Nephron progenitor cell (in vitro differentiated cells): ENCODE measurements around the gene RUNDC3A.
A peak's percentile ranks its signal among the peaks of the same experiment; 100 is the strongest.

Experiments
- DNase-seq: peaks from one replicate; pipeline ENCODE4 v3.0.0; 2021
- H3K27ac Mint-ChIP-seq: 2 replicates; pipeline ENCODE4 v1.8.0; 2021; ENCODE audit warnings: mild to moderate bottlenecking, moderate library complexity, mixed read lengths
- H3K27me3 Mint-ChIP-seq: 2 replicates; pipeline ENCODE4 v1.8.0; 2021; ENCODE audit warnings: mild to moderate bottlenecking, low read depth, mixed read lengths; ENCODE audit not compliant: poor library complexity
- H3K36me3 Mint-ChIP-seq: 2 replicates; pipeline ENCODE4 v1.8.0; 2021; ENCODE audit warnings: low read depth, mixed read lengths
- H3K4me1 Mint-ChIP-seq: 2 replicates; pipeline ENCODE4 v1.8.0; 2021; ENCODE audit warnings: mixed read lengths
- H3K4me3 Mint-ChIP-seq: 2 replicates; pipeline ENCODE4 v1.8.0; 2021; ENCODE audit warnings: mild to moderate bottlenecking, moderate library complexity, mixed read lengths
- H3K9me3 Mint-ChIP-seq: 2 replicates; pipeline ENCODE4 v1.8.0; 2021; ENCODE audit warnings: mild to moderate bottlenecking, moderate library complexity, mixed read lengths
- TF ChIP-seq, protein P1 (sequence below): fragments of 200-600 bp; sonication (generic); IDR thresholded peaks from 2 replicates; pipeline ENCODE4 v1.5.0; 2021; ENCODE audit warnings: antibody characterized with exemption

RUNDC3A gene

DNA sequence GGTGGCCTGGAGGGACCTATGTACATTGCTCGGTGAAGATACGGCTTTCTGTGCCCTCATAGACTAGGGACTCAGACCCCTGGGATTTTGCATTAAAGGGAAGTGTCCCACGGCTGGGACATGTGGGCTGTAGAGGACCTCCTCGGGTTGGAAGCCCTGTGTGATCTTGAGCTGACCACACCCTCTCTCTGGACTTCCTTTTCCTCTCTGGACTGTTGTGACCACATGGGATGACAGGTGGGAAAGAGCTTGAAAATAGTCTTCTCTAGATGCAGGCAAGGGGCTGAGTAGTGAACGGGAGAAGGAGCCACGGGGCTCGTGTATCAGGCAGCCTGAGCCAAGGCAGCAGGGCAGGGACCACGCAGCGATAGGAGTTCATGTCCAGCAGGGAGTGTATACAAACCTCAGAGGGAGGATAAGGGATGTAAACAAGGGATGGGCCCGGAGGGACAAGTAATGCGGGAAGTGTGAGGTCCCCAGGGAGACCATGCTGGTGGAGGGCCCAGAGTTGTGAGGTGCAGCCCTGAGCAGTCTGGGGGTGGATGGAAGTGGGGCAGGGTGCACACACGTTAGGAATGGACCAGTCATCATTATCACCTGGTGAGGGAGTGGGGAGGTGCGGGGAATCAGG, 36.0 kb upstream of the RUNDC3A start:
- Mint-ChIP-seq H3K27ac (no peak overlapping the region), H3K4me3 (no peak overlapping the region), H3K4me1 (peaks cover 50% of the 10 kb centered on the region), H3K9me3 (no peaks in the 10 kb centered on the region), H3K27me3 (peaks cover 16% of the 10 kb centered on the region), H3K36me3 (no peaks in the 10 kb centered on the region)
- no peak for DNase-seq
- TF ChIP-seq, protein P1, sequence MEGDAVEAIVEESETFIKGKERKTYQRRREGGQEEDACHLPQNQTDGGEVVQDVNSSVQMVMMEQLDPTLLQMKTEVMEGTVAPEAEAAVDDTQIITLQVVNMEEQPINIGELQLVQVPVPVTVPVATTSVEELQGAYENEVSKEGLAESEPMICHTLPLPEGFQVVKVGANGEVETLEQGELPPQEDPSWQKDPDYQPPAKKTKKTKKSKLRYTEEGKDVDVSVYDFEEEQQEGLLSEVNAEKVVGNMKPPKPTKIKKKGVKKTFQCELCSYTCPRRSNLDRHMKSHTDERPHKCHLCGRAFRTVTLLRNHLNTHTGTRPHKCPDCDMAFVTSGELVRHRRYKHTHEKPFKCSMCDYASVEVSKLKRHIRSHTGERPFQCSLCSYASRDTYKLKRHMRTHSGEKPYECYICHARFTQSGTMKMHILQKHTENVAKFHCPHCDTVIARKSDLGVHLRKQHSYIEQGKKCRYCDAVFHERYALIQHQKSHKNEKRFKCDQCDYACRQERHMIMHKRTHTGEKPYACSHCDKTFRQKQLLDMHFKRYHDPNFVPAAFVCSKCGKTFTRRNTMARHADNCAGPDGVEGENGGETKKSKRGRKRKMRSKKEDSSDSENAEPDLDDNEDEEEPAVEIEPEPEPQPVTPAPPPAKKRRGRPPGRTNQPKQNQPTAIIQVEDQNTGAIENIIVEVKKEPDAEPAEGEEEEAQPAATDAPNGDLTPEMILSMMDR: no peak

DNA sequence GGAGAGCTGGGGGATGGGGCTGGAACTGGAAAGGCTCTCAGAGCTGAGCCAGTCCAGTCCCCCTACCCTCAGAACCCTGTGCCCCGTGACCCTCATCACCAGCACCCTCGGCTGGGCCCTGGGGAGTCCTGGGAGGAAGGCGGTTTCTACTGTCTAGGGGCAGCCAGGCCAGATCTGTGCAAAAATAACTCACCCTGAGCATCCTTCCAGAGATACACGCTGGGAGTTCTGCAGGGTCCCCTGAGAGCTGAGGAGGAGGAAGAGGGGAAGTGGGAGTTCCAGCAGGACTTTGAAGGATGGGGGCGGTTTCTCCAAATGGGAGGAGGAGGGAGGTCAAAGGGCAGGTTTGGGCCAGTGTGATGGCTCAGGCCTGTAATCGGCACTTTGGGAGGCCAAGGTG, 35.4 kb upstream of the RUNDC3A start:
- TF ChIP-seq, protein P1: no peak
- no peaks in the 10 kb centered on the region for H3K36me3 Mint-ChIP-seq
- no peak for DNase-seq
- H3K4me1 Mint-ChIP-seq: peaks cover 50% of the 10 kb centered on the region
- no peak overlapping the region for H3K4me3 Mint-ChIP-seq
- H3K9me3 Mint-ChIP-seq: no peaks in the 10 kb centered on the region
- H3K27ac Mint-ChIP-seq: peak overlapping the region; percentile 55
- peaks cover 16% of the 10 kb centered on the region for H3K27me3 Mint-ChIP-seq

DNA sequence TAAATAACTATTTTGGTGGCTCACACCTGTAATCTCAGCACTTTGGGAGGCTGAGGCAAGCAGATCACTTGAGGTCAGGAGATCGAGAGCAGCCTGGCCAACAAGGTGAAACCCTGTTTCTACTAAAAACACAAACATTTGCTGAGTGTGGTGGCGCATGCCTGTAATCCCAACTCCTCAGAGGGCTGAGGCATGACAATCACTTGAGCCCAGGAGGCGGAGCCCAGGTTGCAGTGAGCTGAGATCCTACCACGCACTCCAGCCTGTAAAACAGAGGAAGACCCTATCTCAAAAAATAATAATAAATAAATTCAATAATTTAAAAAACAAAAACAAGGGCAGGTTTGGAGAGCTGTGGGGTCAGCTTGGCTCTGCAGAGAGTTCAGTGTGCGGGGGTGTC, 34.8 kb upstream of the RUNDC3A start:
- TF ChIP-seq, protein P1: no peak
- no peaks in the 10 kb centered on the region for H3K9me3 Mint-ChIP-seq
- peaks cover 47% of the 10 kb centered on the region for H3K4me1 Mint-ChIP-seq
- peaks cover 16% of the 10 kb centered on the region for H3K27me3 Mint-ChIP-seq
- no peaks in the 10 kb centered on the region for H3K36me3 Mint-ChIP-seq
- no peak overlapping the region for H3K27ac Mint-ChIP-seq
- H3K4me3 Mint-ChIP-seq: no peak overlapping the region
- DNase-seq: no peak

DNA sequence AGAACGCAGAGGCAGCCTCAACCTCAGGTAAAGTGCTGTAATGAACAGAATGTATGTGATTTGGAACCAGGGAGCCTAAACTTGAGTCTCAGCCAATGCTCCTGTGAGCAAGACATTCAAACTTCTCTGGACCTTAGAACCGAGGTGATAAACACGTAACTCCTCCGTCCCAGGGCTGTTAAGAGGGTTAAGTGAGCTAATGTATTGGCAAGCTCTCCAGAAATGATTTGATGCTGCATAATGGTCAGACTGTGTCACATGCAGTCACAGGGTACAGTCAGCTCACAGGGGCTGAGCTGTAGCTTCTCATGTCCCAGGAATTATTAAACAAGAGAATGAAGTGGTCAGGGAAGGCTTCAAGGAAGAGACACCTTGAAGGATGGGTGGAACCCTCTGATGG, 30.4 kb upstream of the RUNDC3A start:
- no peak for DNase-seq
- H3K4me1 Mint-ChIP-seq: peaks cover 38% of the 10 kb centered on the region
- peaks cover 40% of the 10 kb centered on the region for H3K27me3 Mint-ChIP-seq
- no peaks in the 10 kb centered on the region for H3K36me3 Mint-ChIP-seq
- H3K9me3 Mint-ChIP-seq: no peaks in the 10 kb centered on the region
- H3K4me3 Mint-ChIP-seq: no peak overlapping the region
- no peak overlapping the region for H3K27ac Mint-ChIP-seq
- TF ChIP-seq, protein P1: no peak

DNA sequence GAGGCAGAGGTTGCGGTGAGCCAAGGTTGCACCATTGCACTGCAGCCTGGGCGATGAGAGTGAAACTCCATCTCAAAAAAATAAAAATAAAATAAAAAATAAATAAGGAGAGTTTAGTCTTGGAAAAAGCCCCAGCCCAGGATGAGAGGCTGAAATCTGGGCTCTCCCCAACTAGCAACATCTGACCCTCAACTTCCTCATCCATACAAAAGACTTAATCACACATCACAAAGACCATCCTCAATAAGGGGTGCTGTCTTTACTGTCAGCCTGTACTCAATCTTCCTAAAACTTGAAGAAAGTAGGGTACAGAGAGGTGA, 29.1 kb upstream of the RUNDC3A start:
- Mint-ChIP-seq H3K4me1 (peaks cover 24% of the 10 kb centered on the region), H3K36me3 (no peaks in the 10 kb centered on the region), H3K27ac (no peak overlapping the region), H3K9me3 (no peaks in the 10 kb centered on the region), H3K4me3 (no peak overlapping the region), H3K27me3 (peaks cover 40% of the 10 kb centered on the region)
- DNase-seq: no peak
- TF ChIP-seq, protein P1: no peak

DNA sequence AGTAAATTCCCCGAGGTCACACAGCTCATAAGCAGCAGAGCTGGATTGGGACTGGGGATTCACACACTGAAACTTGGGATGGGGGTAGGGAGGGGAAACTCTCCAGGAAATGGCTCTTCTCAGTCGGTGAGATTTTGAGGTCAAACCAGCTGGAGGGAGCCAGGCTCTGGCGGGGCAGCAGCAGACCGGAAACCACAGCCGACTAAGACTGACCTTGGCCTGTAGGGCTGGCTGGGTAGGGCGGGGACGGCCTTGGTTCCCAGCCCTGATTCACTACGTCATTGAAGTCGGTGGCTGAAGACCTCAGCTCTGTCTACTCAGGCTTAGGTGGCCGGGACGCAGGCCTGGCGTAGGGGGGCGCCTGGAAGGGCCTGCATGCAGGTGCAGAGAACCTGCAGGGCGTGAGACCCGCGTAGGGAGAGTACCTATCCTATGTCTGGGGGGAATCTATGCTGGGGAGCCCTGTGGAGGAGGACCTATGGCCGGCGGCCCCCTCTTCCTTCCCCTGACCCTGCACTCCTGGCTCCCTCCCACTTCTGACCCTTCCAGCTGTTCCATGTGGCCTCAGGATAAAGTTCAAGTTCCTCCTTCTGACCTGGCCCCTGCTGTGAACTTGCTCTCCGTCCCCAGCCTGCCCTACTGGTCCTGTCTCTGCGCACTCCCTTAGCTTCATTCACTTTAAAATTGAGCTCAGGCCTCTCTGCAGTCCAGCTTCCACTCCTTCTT, 28.6 kb upstream of the RUNDC3A start:
- TF ChIP-seq, protein P1: no peak
- H3K4me3 Mint-ChIP-seq: no peak overlapping the region
- peak; percentile 59 for DNase-seq

More for the DNA sequence above, 28.6 kb upstream of the RUNDC3A start:
- Mint-ChIP-seq H3K27ac (no peak overlapping the region), H3K9me3 (no peaks in the 10 kb centered on the region), H3K4me1 (peaks cover 20% of the 10 kb centered on the region), H3K27me3 (peaks cover 38% of the 10 kb centered on the region), H3K36me3 (no peaks in the 10 kb centered on the region)
